Fibroblast of skin of right quadriceps (primary cell): ENCODE measurements around the gene LDLRAD4.

ENCODE experiments used
- DNase-seq: peaks from one replicate; pipeline ENCODE4 v3.0.0-alpha.2; 2013

The LDLRAD4 gene

DNA sequence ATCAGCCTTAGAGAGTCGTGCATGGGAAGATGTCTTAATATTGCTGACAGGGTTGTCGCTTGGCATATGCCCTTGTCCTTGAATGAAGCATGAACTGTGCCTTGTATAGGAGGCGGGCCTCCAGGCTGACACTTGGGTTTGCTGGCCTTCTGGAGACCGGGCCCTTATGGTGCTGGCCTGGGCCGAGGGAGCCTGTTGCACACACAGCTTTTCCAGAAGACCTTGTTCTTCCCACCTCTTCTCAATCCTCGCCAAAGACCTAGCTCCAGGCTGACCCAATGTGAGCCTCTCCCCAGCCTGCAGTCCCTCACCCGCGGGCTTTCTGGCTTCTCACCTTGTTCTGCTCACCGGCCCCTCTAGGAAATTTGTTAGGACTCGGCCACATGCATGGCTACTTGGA, 308.7 kb downstream of the LDLRAD4 start:
- no peak for DNase-seq

GRCh38 chr18:13527730-13528129, 309.2 kb downstream of the LDLRAD4 start:
- no peak for DNase-seq

DNA sequence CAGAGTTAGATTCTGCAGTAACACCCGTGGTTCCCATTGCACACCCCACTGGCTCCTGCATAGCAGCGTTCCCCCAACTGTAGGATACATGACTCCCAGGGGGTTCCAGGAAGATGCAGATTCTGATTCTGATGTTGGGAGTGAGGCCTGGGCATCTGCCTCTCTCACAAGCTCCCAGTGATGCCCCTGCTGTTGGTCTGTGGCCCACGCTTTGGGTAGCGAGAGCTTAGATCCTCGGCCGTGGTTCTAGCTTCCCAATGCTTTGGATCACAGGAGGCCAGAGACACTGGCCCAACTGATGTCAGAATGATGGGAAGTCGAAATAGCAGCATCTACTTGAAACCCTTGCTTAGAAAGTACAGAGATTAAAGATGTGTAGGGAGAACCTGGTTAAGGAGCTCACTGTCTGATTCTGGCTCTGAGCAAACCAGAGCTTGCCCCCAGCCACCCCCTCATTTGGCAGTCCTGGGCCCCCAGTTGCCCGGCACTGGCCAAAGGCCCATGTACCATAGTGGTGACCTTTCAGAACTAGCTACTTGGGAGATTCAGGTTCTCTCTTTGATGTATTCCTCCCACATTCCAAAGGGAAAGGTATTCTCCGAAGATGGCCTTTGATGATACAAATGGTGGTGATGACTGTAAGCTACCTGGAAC, 310.3 kb downstream of the LDLRAD4 start:
- no peak for DNase-seq

DNA sequence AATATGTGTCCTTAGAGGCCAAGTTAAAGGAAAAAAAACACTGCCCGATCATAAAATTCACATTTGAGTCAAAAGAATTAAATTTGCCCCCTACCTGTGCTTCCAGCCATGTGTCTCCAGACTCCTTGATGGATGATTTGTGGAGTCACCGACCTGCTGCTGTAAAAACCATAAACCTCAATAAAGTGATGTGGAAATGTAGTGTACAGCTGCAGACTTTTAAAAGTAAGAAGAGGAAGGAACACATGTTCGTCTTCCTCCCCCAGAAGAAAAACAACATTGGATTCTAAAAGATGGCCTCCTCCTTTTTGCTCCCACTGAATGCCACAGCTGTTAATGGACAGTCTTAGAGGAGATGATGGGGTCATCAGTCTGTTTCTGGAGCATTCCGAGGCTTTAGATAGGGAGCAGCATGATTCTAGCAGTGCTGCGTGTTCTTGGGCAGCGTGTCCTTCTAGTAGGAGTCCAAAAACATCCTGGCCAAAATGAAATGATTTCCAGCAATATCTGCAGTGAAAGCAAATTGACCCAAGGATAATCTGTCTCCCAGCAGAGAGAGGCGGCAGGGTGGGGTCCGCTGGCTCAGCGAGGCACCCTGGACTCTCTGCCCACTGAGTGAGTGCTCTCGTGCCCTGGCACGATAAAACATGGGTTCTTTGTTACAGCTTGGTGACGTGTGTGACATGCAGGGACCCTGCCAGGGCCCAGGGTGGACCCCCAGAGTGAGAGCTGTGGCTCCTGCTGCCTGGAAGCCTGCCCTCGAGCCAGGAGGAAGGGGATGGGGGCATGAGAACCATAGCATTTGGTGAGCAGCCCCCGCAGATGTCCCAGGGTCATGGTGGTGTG, 311.7 kb downstream of the LDLRAD4 start:
- no peak for DNase-seq

DNA sequence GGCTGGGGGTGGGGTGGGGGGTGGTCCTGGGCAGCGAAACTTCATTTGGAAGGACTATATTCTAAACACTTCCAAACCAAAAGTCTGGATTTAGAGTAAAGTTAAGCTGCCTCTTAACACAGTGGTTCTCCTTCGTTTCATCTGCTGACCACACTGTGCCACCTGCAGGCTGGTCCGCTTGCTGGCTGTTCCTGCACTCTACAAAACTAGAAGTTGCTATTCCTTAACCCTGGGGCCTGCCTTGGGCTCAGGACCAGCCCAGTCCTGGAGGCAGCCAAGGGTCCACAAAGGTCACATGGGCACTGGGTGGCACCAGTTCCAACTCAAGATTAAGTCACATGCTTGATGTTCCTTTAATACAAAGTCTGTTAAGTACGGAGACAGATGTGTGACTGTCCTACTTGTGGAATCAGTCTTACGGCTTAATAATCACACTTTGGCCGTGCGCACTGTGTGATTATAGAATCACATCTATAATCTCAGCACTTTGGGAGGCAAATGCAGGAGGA, 312.4 kb downstream of the LDLRAD4 start:
- DNase-seq: peak; percentile 31

DNA sequence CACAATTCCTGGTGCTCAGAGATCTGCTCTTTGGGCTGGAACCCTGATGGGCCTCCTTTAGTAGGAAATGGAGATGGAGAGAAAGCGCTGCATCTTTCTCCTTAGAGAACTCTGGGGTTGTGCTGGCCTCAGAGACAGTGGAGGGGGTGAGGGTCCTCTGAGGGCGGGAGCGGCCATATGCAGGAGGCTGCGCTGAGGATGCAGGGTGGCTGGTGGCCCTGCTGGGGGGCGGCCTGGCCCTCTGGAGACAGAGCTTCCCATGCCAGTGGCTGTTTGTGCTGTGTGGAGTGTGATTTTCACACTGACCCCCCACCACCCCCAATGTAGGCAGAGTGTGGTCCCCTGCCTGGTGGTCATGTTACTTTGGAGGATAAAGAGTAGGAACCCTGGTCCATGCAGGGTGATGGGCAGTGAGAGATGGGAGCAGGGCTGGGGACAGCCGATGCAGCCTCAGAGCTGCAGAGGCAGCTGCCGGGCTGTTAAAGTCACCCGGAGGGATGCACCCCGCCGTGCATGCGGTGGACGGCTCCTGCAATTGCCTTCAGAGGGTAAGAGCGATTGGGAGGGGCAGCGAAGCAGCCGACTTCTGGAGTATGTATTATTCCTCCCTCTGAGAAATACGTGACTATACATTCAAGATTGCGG, 313.2 kb downstream of the LDLRAD4 start:
- DNase-seq: no peak

DNA sequence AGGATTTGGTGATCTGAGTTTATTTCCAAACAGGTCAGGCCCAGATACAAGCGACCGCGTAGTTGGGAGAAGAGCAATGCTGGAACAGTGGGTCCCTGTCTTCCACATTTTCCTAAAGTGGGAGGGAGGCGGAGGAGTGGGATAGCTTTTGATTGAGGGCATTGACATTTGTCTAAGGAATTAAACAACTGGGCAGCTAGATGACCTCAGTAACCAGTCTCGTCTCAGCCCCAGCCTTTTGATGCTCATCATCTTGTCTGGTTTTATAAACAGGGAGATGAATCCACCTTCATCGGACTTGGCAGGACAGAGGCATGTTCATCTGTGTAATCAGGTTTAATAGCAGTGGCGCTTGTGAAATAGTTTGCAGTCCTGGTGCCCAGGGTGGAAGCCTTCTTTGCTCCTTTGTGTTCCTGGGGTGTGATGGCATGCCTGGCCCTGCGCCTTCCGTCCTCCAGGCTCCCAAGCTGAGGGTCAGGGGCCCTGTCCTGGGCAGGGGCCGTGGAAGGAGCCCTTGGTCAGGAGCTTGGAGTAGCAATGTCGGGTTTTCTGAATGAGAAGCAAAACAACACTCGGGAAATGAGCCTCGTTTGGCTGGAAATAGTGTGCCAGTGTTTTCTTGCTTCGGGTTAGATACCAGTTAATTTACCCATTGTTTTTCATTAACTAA, 314.0 kb downstream of the LDLRAD4 start:
- DNase-seq: no peak

GRCh38 chr18:13534631-13535030, 316.1 kb downstream of the LDLRAD4 start:
- no peak for DNase-seq

GRCh38 chr18:13536578-13536977, 318.0 kb downstream of the LDLRAD4 start:
- DNase-seq: no peak

DNA sequence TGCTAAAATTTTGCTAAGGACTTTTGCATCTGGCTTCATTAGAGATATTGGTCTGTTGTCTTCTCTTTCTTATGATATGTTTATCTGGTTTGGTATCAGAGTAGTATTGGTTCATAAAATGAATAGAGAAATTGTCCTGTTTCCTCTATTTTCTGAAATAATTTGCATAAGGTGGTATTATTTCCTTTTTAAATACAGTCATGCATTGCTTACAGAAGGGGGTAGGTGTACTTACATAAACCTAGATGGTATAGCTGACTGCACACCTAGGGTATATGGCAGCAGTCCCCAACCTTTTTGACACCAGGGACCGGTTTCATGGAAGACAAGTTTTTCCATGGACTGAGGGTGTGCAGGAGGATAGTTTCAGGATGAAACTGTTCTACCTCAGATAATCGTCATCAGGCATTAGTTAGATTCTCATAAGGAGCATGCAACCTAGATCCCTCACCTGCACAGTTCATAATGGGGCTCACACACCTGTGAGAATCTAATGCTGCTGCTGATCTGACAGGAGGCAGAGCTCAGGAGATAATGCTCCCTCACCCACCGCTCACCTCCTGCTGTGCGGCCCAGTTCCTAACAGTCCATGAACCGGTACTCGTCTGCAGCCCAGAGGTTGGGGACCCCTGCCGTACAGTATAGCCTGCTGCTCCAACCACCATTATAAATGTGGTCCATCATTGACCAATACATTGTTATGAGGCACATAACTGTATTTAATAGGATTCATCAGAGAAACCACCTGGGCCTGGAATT, 318.6 kb downstream of the LDLRAD4 start:
- no peak for DNase-seq

GRCh38 chr18:13538630-13539029, 320.1 kb downstream of the LDLRAD4 start:
- no peak for DNase-seq

- no peak for DNase-seq
Observed at GRCh38 chr18:13539050-13539449, 320.5 kb downstream of the LDLRAD4 start.

GRCh38 chr18:13539843-13540476, 321.4 kb downstream of the LDLRAD4 start:
- no peak for DNase-seq

DNA sequence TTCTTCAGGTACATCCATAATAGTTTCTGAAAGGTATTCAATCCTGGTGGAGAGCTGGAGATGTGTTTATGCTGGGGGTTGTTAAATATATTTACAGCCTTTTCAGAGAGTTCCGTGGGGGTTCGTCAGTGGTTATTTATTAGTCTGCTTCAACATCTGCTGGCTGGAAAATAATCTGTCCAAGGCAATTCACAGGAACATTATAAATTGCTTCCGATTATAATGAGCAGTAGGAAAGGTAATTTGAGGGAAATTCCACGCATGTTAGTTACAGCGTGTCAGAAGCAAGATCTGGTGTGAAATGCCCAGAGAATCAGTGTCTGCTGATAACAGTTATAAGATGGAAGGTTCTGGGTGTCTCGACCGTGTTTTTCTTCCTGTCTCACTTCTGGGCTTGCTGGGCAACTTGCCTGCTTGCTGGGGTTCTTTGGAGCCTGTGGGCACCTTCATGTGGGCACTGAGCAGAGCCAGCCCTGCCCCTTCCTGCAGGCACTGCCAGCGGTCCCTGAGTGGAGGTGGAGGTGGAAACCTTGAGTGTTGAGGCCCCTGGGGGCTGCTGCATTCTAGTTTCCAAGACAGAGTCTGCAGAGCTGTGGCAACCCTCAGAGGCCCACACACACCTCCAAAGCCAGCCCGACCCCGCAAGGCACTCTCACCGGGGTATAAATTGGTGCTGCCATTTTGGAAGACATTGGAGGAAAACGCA, 322.1 kb downstream of the LDLRAD4 start:
- DNase-seq: no peak

DNA sequence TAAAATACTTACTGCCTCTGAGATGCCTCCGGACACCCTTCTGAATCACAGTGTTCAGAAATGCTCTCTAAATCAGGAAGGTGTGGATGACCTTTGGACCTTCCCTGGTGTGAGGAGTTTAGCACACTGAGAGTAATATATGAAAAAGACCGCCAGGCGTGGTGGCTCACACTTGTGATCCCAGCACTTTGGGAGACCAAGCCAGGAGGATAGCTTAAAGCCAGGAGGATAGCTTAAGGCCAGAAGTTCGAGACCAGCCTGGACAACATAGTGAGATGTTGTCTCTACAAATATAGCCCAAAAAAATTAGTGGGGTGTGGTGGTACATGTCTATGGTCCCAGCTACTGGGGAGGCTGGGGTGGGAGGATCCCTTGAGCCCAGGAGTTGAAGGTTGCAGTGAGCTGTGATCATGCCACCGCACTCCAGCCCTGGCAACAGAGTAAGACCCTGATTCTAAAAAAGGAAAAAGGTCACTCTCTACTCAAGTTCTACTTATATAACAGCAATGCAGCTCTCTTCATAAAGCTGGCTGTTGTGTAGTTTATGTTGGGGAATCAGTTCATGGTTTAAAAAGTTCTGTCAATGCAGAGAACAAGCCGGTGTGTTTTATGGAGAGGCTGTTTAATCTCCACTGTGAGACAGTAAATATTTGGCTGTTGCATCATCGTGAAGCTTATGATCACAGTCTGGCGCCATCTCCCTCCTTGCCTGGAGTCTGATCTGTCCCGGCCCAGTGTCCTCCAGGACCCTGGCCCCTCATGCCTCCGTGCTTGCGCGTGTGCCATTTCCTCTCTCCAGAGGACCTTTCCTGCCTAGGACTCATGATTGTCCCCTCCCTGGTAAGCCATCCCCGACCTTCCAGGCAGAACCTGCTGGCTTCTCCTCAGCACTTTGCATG, 323.3 kb downstream of the LDLRAD4 start:
- no peak for DNase-seq

DNA sequence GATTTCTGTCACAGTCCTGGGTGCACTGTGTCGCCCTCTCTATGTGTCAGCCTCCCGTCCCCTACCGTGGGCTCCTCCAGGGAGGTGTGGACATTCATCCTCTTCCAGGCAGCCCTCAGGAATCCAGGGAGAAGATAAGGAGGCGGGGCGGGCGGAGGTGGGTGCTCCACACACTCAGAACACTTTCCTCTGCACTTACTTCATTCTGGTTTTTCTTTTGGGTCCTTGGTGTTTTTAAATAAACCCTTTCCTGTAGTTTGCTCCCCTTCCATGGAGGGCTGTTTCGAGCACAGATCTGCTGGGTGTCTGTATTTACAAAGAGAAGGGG, 323.9 kb downstream of the LDLRAD4 start:
- no peak for DNase-seq

GRCh38 chr18:13543144-13543543, 324.6 kb downstream of the LDLRAD4 start:
- DNase-seq: no peak

GRCh38 chr18:13543811-13544732, 325.5 kb downstream of the LDLRAD4 start:
- no peak for DNase-seq

GRCh38 chr18:13544953-13545352, 326.4 kb downstream of the LDLRAD4 start:
- no peak for DNase-seq
